GM18858 (cell line): ENCODE data around the gene ASB2.
A peak's percentile ranks its signal among the peaks of the same experiment; 100 is the strongest.

Experiments
- ATAC-seq: cut with Tn5 transposase; IDR thresholded peaks from one replicate; pipeline ENCODE4 v1.9.1; 2021; ENCODE audit not compliant: unreplicated experiment

The ASB2 gene

GRCh38 chr14:93950948-93951634 is 25.3 kb downstream of the ASB2 start:
- no peak for ATAC-seq

- no peak for ATAC-seq
Observed at GRCh38 chr14:93949511-93950075, 26.8 kb downstream of the ASB2 start.

GRCh38 chr14:93947282-93947681 is 29.1 kb downstream of the ASB2 start:
- no peak for ATAC-seq

- no peak for ATAC-seq
Observed at GRCh38 chr14:93946541-93947090, 29.8 kb downstream of the ASB2 start.

GRCh38 chr14:93946104-93946503 is 30.3 kb downstream of the ASB2 start:
- ATAC-seq = no peak

- ATAC-seq = no peak
Observed at GRCh38 chr14:93945070-93945399, 31.3 kb downstream of the ASB2 start.

GRCh38 chr14:93944348-93945069 is 31.9 kb downstream of the ASB2 start:
- ATAC-seq = no peak

GRCh38 chr14:93943930-93944329 is 32.4 kb downstream of the ASB2 start:
- no peak for ATAC-seq

GRCh38 chr14:93943052-93943451 is 33.3 kb downstream of the ASB2 start:
- no peak for ATAC-seq

- no peak for ATAC-seq
Observed at GRCh38 chr14:93941293-93941910, 35.0 kb downstream of the ASB2 start.

- ATAC-seq = no peak
Observed at GRCh38 chr14:93940437-93940836, 35.9 kb downstream of the ASB2 start.

GRCh38 chr14:93939304-93940229 is 36.8 kb downstream of the ASB2 start:
- ATAC-seq = peak; percentile 80

GRCh38 chr14:93938751-93939303 is 37.5 kb downstream of the ASB2 start:
- ATAC-seq = no peak

- ATAC-seq = no peak
Observed at GRCh38 chr14:93937519-93937918, 38.9 kb downstream of the ASB2 start.

GRCh38 chr14:93936926-93937325 is 39.4 kb downstream of the ASB2 start:
- ATAC-seq = no peak

GRCh38 chr14:93936245-93936644 is 40.1 kb downstream of the ASB2 start:
- ATAC-seq = no peak

GRCh38 chr14:93935213-93935612 is 41.2 kb downstream of the ASB2 start:
- no peak for ATAC-seq

- ATAC-seq = no peak
Observed at GRCh38 chr14:93932642-93933041, 43.7 kb downstream of the ASB2 start.

- no peak for ATAC-seq
Observed at GRCh38 chr14:93930989-93931307, 45.4 kb downstream of the ASB2 start.

GRCh38 chr14:93930296-93930988 is 45.9 kb downstream of the ASB2 start:
- no peak for ATAC-seq
